Neutrophil (primary cell): ENCODE data around the gene MYO7B.

Experiments
- H3K27ac ChIP-seq: fragments of 200-600 bp; sonication (generic); 2 replicates; pipeline ENCODE4 v1.5.1; 2016; ENCODE audit warnings: mild to moderate bottlenecking, moderate library complexity
- H3K27me3 ChIP-seq: fragments of 200-600 bp; sonication (generic); 2 replicates; pipeline ENCODE4 v1.6.0; 2016; ENCODE audit warnings: mild to moderate bottlenecking
- H3K36me3 ChIP-seq: fragments of 200-600 bp; sonication (generic); 2 replicates; pipeline ENCODE4 v1.5.1; 2017
- H3K4me1 ChIP-seq, 2 experiments: fragments of 200-600 bp in 1 of 2; sonication (generic) in 1 of 2; 1 replicate in 1 of 2; 2 replicates in 1 of 2; pipeline versions ENCODE4 v1.5.1 to v1.6.1; 2013 to 2016; ENCODE audit warnings: low read depth in 1 of 2, low read length in 1 of 2, mild to moderate bottlenecking in 1 of 2, moderate library complexity in 1 of 2; ENCODE audit not compliant: control insufficient read depth in 1 of 2, insufficient read depth in 1 of 2
- H3K4me3 ChIP-seq, 2 experiments: fragments of 200-600 bp in 1 of 2; sonication (generic) in 1 of 2; 1 replicate in 1 of 2; 2 replicates in 1 of 2; pipeline ENCODE4 v1.5.1; 2013 to 2016; ENCODE audit warnings: low read depth in 1 of 2, low read length in 1 of 2, mild to moderate bottlenecking in 1 of 2, moderate library complexity in 1 of 2
- H3K9me3 ChIP-seq: fragments of 200-600 bp; sonication (generic); 2 replicates; pipeline ENCODE4 v1.5.1; 2016
- TF ChIP-seq, protein P1 (sequence below): fragments of 200-600 bp; sonication (generic); IDR thresholded peaks from 2 replicates; pipeline ENCODE4 v1.5.1; 2016; ENCODE audit warnings: antibody characterized with exemption

Gene MYO7B

DNA sequence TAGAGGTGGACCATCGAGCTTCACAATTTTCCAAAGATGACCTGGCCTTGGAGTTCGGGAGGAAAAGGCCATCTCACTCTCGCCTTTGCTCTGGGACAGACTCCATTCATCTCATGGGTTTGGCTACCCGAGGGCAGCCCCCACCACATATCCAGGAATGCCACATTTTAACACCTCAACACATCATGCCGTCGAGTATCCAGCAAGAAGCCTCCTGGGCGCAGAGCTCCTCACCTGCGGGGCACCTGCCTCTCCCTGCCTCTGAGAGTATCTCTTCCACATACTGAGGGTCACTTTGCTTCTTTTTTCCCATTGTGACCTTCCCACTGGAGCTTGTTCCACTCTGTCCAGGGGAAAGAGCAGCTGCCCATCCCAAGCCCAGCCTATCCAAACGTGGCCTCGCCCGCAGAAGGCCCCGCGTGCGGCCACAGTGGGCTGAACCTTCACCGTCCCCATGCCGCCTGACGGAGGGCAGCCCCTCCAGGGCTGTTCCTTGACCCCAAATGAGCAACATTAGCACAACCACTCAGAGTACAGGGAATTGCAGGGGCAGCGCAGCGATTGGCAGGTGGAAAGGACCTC lies 145.3 kb downstream of the MYO7B start:
- H3K27ac ChIP-seq = no peak overlapping the region
- H3K27me3 ChIP-seq = peaks cover 67% of the 10 kb centered on the region
- H3K9me3 ChIP-seq = no peaks in the 10 kb centered on the region
- H3K36me3 ChIP-seq = no peaks in the 10 kb centered on the region
- TF ChIP-seq, protein P1, sequence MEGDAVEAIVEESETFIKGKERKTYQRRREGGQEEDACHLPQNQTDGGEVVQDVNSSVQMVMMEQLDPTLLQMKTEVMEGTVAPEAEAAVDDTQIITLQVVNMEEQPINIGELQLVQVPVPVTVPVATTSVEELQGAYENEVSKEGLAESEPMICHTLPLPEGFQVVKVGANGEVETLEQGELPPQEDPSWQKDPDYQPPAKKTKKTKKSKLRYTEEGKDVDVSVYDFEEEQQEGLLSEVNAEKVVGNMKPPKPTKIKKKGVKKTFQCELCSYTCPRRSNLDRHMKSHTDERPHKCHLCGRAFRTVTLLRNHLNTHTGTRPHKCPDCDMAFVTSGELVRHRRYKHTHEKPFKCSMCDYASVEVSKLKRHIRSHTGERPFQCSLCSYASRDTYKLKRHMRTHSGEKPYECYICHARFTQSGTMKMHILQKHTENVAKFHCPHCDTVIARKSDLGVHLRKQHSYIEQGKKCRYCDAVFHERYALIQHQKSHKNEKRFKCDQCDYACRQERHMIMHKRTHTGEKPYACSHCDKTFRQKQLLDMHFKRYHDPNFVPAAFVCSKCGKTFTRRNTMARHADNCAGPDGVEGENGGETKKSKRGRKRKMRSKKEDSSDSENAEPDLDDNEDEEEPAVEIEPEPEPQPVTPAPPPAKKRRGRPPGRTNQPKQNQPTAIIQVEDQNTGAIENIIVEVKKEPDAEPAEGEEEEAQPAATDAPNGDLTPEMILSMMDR = no peak
- H3K4me1 ChIP-seq = no peaks in the 10 kb centered on the region
- no peak overlapping the region for H3K4me3 ChIP-seq

DNA sequence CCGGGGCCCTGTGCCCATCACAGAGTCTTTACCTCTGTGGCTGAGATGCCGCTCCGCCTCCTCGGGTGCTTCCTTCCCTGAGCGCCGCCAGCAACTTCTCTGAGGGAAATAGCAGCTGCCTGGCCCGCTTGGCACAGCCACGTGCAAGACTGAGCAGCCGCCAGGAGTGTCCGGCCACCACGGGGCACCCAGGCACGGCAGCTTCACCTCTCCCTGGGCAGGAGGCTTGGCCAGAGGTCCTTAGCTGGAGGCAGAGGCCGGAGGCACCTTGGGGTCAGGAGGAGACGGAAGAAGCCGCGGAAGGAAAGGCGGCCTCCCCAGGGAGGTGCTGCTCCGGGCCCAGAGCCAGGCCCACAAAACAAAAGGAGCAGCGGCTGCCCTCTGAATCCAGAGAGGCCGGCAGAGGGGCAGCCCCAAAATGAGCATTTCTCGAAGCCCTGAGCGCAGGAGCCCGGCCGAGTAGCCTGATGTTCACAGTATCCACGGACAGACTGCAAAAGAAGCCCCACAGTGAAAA lies 145.9 kb downstream of the MYO7B start:
- no peak overlapping the region for H3K4me3 ChIP-seq
- H3K36me3 ChIP-seq = no peaks in the 10 kb centered on the region
- H3K27me3 ChIP-seq = peaks cover 63% of the 10 kb centered on the region
- no peaks in the 10 kb centered on the region for H3K9me3 ChIP-seq
- TF ChIP-seq, protein P1 = no peak
- H3K4me1 ChIP-seq = no peaks in the 10 kb centered on the region
- H3K27ac ChIP-seq = no peak overlapping the region

DNA sequence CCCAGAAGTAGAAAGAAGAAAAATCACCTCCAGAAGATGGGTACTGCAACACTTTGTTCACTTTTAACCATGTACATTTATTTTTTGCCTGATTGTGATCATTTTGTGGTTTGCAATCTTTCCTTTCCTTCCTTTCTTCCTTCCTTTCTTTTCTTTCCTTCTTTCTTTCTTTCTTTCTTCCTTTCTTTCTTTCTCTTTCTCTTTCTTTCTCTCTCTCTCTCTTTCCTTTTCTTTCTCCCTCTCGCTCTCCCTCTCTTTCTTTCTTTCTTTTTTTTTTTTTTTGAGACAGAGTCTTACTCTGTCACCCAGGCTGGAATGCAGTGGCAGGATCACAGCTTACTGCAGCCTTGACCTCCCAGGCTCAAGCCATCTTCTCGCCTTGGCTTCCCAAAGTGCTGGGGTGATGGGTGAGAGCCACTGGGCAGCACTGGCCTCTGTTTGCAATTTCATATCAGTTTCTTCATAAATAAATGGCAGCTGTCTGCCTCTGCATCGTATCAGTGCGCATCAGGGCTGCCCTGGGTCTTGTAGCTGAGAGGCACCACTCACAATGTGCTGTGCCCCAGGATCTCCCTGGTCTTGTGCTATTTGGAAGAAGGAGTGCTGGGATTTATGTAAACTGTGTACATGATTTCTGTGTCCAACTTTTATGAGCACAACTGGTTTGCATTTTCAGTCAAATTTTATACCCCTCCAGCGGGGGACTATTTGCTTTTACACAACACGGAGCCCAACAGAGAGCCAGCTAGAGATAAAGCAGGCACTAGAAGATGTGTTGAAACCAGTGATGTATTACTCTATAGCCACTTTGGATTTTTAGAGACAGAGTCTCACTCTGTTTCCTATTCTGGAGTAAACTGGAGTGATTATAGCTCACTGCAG lies 146.7 kb downstream of the MYO7B start:
- Histone ChIP-seq H3K4me1 (no peaks in the 10 kb centered on the region), H3K36me3 (no peaks in the 10 kb centered on the region), H3K4me3 (no peak overlapping the region), H3K27ac (no peak overlapping the region), H3K27me3 (peaks cover 60% of the 10 kb centered on the region), H3K9me3 (no peaks in the 10 kb centered on the region)
- TF ChIP-seq, protein P1 = no peak

DNA sequence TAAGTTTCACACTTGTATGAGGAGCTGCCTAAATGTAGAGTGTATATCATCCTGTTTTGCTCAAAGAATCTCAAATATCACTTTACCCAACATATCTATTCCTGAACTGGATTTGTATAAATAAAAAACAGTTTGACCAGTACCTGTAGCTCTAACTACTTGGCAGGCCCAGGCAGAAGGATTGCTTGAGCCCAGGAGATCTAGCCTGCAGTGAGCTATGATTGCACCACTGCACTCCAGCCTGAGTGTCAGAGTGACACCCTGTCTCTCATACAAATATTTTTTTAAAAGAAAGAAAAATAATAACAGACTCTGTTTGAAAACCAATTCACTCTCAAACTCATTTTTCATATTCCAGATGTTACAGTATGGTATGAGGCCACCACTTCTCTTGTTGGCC lies 147.6 kb downstream of the MYO7B start:
- Histone ChIP-seq H3K36me3 (no peaks in the 10 kb centered on the region), H3K9me3 (no peaks in the 10 kb centered on the region), H3K4me1 (no peaks in the 10 kb centered on the region), H3K27me3 (peaks cover 60% of the 10 kb centered on the region), H3K4me3 (no peak overlapping the region), H3K27ac (no peak overlapping the region)
- TF ChIP-seq, protein P1 = no peak

DNA sequence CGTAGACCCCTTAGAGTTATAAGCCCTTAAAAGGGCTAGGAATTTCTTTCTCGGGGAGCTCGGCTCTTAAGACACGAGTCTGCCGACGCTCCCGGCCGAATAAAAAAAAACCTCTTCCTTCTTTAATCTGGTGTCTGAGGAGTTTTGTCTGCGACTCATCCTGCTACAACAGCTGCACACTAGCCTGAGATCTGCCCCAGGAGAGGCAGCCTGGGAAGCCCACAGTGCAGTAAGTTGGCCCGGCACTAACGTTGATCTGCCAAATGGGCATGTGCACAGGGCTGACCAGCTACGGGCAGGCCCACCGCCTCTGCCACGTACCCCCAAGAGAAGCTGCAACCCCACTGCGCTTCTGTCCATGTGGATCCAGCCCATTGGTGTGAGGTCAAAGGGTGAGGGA lies 148.3 kb downstream of the MYO7B start:
- no peak overlapping the region for H3K27ac ChIP-seq
- H3K4me1 ChIP-seq = no peaks in the 10 kb centered on the region
- no peak overlapping the region for H3K4me3 ChIP-seq
- H3K9me3 ChIP-seq = no peaks in the 10 kb centered on the region
- peaks cover 59% of the 10 kb centered on the region for H3K27me3 ChIP-seq
- no peaks in the 10 kb centered on the region for H3K36me3 ChIP-seq
- TF ChIP-seq, protein P1 = no peak
